CD14-positive monocyte (primary cell): Measurements from ENCODE around the gene HNMT. TPM values are rescaled to one million over a fixed set of nuclear protein-coding genes. Genes with fewer than 3 reads are reported as not detected.

Experiments
- DNase-seq, 3 donors: peaks; one replicate each; pipeline ENCODE4 v3.0.0-alpha.2; 2011 to 2022
- H2AFZ ChIP-seq: 2 replicates; pipeline ENCODE4 v1.6.0; 2012; ENCODE audit warnings: mild to moderate bottlenecking, low read depth, low read length, inconsistent platforms; ENCODE audit not compliant: insufficient read depth, poor library complexity, severe bottlenecking
- H3K27ac ChIP-seq, 2 donors: 1 replicate in 1 of 2; 2 replicates in 1 of 2; pipeline ENCODE4 v1.5.1; 2012 to 2013; ENCODE audit warnings: low read length in 2 of 2, control low read depth in 1 of 2, inconsistent platforms in 1 of 2, low read depth in 1 of 2, mild to moderate bottlenecking in 1 of 2
- H3K27me3 ChIP-seq, 2 donors: one replicate each; pipeline versions ENCODE4 v1.6.0 to v1.6.1; 2011 to 2013; ENCODE audit warnings: low read length in 2 of 2; ENCODE audit not compliant: control insufficient read depth in 2 of 2, insufficient read depth in 2 of 2
- H3K36me3 ChIP-seq, 2 donors: replicated peaks in 1 of 2; 1 replicate in 1 of 2; 2 replicates in 1 of 2; pipeline versions ENCODE4 v1.5.1 to v1.6.1; 2012 to 2013; ENCODE audit warnings: low read length in 2 of 2, control low read depth in 1 of 2, inconsistent platforms in 1 of 2, mild to moderate bottlenecking in 1 of 2; ENCODE audit not compliant: insufficient read depth in 2 of 2, control insufficient read depth in 1 of 2
- H3K4me1 ChIP-seq, 2 donors: 1 replicate in 1 of 2; 2 replicates in 1 of 2; pipeline versions ENCODE4 v1.5.1 to v1.6.1; 2012 to 2013; ENCODE audit warnings: low read length in 2 of 2, control low read depth in 1 of 2, inconsistent platforms in 1 of 2, mild to moderate bottlenecking in 1 of 2, moderate library complexity in 1 of 2; ENCODE audit not compliant: insufficient read depth in 2 of 2, control insufficient read depth in 1 of 2
- H3K4me2 ChIP-seq: replicated peaks from 2 replicates; pipeline ENCODE3; 2012; ENCODE audit warnings: low read length, moderate library complexity, mild to moderate bottlenecking; ENCODE audit not compliant: poor library complexity, severe bottlenecking; ENCODE audit errors: extremely low read depth
- H3K4me3 ChIP-seq, 3 experiments: fragments of 200-600 bp in 1 of 3; sonication (generic) in 1 of 3; replicated peaks in 1 of 3; 1 replicate in 2 of 3; 2 replicates in 1 of 3; pipeline ENCODE4 v1.5.1; 2011 to 2013; ENCODE audit warnings: low read length in 3 of 3, mild to moderate bottlenecking in 3 of 3, control low read depth in 2 of 3, low read depth in 2 of 3, inconsistent platforms in 1 of 3, moderate library complexity in 1 of 3
- H3K79me2 ChIP-seq: 2 replicates; pipeline ENCODE4 v1.6.0; 2012; ENCODE audit warnings: mild to moderate bottlenecking, control low read depth, inconsistent platforms, low read length, moderate library complexity; ENCODE audit not compliant: insufficient read depth
- H3K9ac ChIP-seq: 2 replicates; pipeline ENCODE4 v1.6.0; 2017; ENCODE audit warnings: low read length, mild to moderate bottlenecking; ENCODE audit not compliant: insufficient read depth, poor library complexity, severe bottlenecking
- H3K9me3 ChIP-seq, 2 donors: replicated peaks in 1 of 2; 1 replicate in 1 of 2; 2 replicates in 1 of 2; pipeline versions ENCODE4 v1.5.1 to v1.6.1; 2012 to 2013; ENCODE audit warnings: low read length in 2 of 2, control low read depth in 1 of 2; ENCODE audit not compliant: control insufficient read depth in 1 of 2, insufficient read depth in 1 of 2
- H4K20me1 ChIP-seq: 2 replicates; pipeline ENCODE4 v1.6.0; 2012; ENCODE audit warnings: mild to moderate bottlenecking, low read length, control low read depth, moderate library complexity; ENCODE audit not compliant: insufficient read depth
- H3K27ac Mint-ChIP-seq, 7 donors: one replicate each; pipeline ENCODE4 v1.8.0; 2020; ENCODE audit warnings: mild to moderate bottlenecking in 7 of 7, mixed read lengths in 7 of 7, moderate library complexity in 6 of 7, inconsistent platforms in 2 of 7
- H3K27me3 Mint-ChIP-seq, 3 donors: one replicate each; pipeline ENCODE4 v1.8.0; 2021 to 2022; ENCODE audit warnings: low read depth in 3 of 3, mild to moderate bottlenecking in 3 of 3, mixed read lengths in 3 of 3, moderate library complexity in 3 of 3, inconsistent platforms in 1 of 3
- H3K36me3 Mint-ChIP-seq, 2 donors: one replicate each; pipeline ENCODE4 v1.8.0; 2020; ENCODE audit warnings: mixed read lengths in 2 of 2, inconsistent platforms in 1 of 2, mild to moderate bottlenecking in 1 of 2
- H3K4me1 Mint-ChIP-seq: one replicate; pipeline ENCODE4 v1.8.0; 2020; ENCODE audit warnings: mild to moderate bottlenecking, mixed read lengths
- H3K4me3 Mint-ChIP-seq, 2 donors: one replicate each; pipeline ENCODE4 v1.8.0; 2020; ENCODE audit warnings: mild to moderate bottlenecking in 2 of 2, mixed read lengths in 2 of 2, moderate library complexity in 1 of 2
- H3K9me3 Mint-ChIP-seq, 7 donors: one replicate each; pipeline ENCODE4 v1.8.0; 2020 to 2022; ENCODE audit warnings: mixed read lengths in 7 of 7, mild to moderate bottlenecking in 6 of 7, moderate library complexity in 6 of 7, inconsistent platforms in 2 of 7
- CTCF ChIP-seq: fragments of 200-600 bp; IDR thresholded peaks from one replicate; pipeline ENCODE4 v1.8.0; 2022; ENCODE audit warnings: antibody characterized with exemption, mild to moderate bottlenecking
- WGBS: methylation state at CpG from one replicate; pipeline ENCODE4 v1.1.5; 2013; ENCODE audit warnings: missing lambda C conversion rate; ENCODE audit not compliant: insufficient coverage; 5-methylcytosine and 5-hydroxymethylcytosine counted together
- intact Hi-C, 2 donors: fragments of 100-400 bp; cut with micrococcal nuclease; formaldehyde crosslinking; loops; one replicate each; pipeline versions ENCODE4 v1.15.0 to v1.15.1; 2023
- polyA plus RNA-seq, 3 donors: library from polyadenylated mRNA; depleted of rRNA in 1 of 3; unstranded in 2 of 3; stranded (reverse) in 1 of 3; fragments of 300-500 nt in 2 of 3; fragments of >200 nt in 1 of 3; fragmentation: Illumina TruSeq in 2 of 3; gene quantifications; 1 replicate in 2 of 3; 2 replicates in 1 of 3; pipeline ENCODE4 v1.2.3, GENCODE V29; 2012 to 2021

The HNMT gene
- polyA plus RNA-seq, 3 donors, result 83.0 to 118 (median 109) TPM

GRCh38 chr2:137927846-137928245, 36.4 kb upstream of the HNMT start:
- no peak for DNase-seq
- H3K36me3 Mint-ChIP-seq, result no peaks in the 10 kb centered on the region
- no peaks in the 10 kb centered on the region for H3K4me1 ChIP-seq
- H4K20me1 ChIP-seq, result no peaks in the 10 kb centered on the region
- H3K36me3 ChIP-seq, result no peaks in the 10 kb centered on the region
- no peak overlapping the region for H3K27ac Mint-ChIP-seq
- intact Hi-C loops, result no loop called here
- WGBS, result 79% methylated on average over 2 of the region's 4 CpGs
- H3K27me3 ChIP-seq, result no peaks in the 10 kb centered on the region
- H3K4me2 ChIP-seq, result no peak overlapping the region
- no peaks in the 10 kb centered on the region for H3K79me2 ChIP-seq
- no peak overlapping the region for H3K27ac ChIP-seq
- no peak overlapping the region for H2AFZ ChIP-seq
- peaks cover 0 to 3% (median 0%) of the 10 kb centered on the region in 7 donors for H3K9me3 Mint-ChIP-seq
- no peak overlapping the region for H3K9ac ChIP-seq
- H3K4me3 Mint-ChIP-seq, result no peak overlapping the region
- peaks cover 5% of the 10 kb centered on the region for H3K4me1 Mint-ChIP-seq
- no peak overlapping the region for H3K4me3 ChIP-seq
- peaks cover 1 to 4% (median 1%) of the 10 kb centered on the region in 3 donors for H3K27me3 Mint-ChIP-seq
- no peak for TF ChIP-seq CTCF
- no peaks in the 10 kb centered on the region for H3K9me3 ChIP-seq

- H3K27me3 Mint-ChIP-seq, result peaks cover 1 to 4% (median 1%) of the 10 kb centered on the region in 3 donors
- Histone ChIP-seq H3K4me1 (no peaks in the 10 kb centered on the region), H4K20me1 (no peaks in the 10 kb centered on the region), H3K36me3 (no peaks in the 10 kb centered on the region), H3K79me2 (no peaks in the 10 kb centered on the region), H3K4me2 (no peak overlapping the region), H3K27me3 (no peaks in the 10 kb centered on the region), H3K9me3 (no peaks in the 10 kb centered on the region), H3K27ac (no peak overlapping the region), H3K4me3 (no peak overlapping the region), H2AFZ (no peak overlapping the region), H3K9ac (no peak overlapping the region)
- no peak for TF ChIP-seq CTCF
- no peak overlapping the region for H3K4me3 Mint-ChIP-seq
- DNase-seq, result no peak
- H3K4me1 Mint-ChIP-seq, result peaks cover 4% of the 10 kb centered on the region
- no peaks in the 10 kb centered on the region for H3K36me3 Mint-ChIP-seq
- H3K27ac Mint-ChIP-seq, result no peak overlapping the region
- no CpG with 5 or more reads among the region's 4 CpGs for WGBS
- H3K9me3 Mint-ChIP-seq, result peaks cover 0 to 3% (median 0%) of the 10 kb centered on the region in 7 donors
- intact Hi-C loops, result no loop called here
Observed at GRCh38 chr2:137928547-137929518, 35.4 kb upstream of the HNMT start.
